GM19239 (cell line): ENCODE results near the gene NHLRC4.

Source experiments
- DNase-seq: peaks from one replicate; pipeline ENCODE4 v3.0.0; 2011; ENCODE audit warnings: low spot score; ENCODE audit not compliant: insufficient read length
- FAIRE-seq: peaks from 2 replicates; lab custom pipeline; 2011; peaks lifted over from hg19 to GRCh38; lab: Jason Lieb, UNC

Gene NHLRC4

DNA sequence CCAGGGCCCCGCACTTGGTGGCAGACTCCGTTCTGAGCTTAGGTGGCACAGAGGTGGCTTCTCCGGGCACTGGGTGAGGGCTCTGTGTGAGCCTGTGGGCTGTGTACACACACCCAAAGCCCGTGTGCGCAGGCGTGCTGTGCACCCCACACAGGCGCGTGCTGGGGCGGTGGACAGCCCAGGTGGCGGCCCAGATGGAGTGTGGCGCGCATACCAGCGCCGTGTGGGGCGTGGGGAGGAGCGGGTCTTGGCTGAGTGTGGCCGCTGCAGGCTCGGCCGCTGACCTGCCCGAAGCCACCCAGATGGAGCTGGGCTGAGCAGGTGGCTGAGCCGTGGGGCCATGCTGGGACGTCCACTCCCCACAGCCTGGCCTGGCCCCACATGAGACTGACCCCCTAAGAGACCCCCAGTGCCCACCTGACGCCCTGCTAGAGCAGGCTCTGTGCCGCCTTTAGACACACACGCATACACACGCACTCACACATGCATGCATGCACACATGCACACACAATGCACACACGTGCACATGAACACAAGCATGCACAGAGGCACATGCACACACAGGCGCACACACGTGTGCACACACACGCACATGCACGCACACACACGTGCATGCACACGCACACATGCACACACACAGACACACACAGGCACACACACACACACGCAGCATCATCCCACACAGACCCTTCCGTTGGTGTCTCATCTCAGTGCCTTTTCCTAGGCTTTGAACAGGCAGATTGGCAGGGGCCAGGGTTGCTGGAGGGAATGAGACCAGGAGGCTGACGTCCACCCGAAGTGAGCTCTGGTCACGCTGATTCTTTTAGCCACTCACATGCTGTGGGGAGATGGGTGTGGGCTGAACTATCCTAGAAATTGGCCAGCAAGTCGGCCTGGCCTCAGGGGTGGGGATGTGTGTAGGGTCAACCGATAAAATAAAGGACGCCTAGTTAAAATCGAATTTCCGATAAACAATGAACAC, 4.6 kb upstream of the NHLRC4 start:
- no peak for DNase-seq
- no peak for FAIRE-seq

GRCh38 chr16:563072-563644, 3.6 kb upstream of the NHLRC4 start:
- no peak for FAIRE-seq
- no peak for DNase-seq

DNA sequence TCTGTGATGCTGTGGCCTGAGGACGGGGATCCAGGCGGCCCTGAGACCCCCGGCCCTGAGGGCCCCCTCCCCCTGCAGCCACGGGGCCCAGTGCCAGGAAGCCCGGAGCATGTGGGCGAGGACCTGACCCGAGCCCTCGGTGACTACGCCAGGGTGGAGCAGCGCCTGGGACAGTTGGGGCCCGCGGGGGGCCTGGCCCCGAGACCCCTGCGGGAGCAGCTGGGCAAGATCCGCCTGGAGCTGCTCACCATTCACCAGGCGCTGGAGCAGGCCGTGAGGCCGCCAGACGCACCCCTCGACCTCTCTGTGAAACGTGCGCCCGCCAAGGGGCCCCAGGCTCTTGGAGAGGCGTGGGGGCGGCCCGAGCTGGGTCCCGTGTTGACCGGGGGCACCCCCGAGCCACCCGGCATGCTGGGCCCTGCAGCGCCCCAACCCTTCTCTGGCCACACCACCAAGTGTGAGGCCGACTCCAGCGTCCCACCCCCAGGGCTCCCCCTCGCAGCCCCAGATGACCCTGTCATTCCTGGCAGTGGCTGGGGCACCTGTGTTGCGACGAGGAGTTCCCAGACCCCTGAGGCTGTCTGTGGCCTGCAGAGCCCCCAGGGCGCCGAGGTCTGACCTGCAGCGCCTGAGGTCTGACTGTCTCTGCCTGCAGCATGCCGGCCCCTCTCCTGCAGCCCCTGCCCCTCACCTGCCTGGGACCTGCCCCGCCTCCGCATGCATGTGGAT, 2.0 kb upstream of the NHLRC4 start:
- no peak for DNase-seq
- no peak for FAIRE-seq

DNA sequence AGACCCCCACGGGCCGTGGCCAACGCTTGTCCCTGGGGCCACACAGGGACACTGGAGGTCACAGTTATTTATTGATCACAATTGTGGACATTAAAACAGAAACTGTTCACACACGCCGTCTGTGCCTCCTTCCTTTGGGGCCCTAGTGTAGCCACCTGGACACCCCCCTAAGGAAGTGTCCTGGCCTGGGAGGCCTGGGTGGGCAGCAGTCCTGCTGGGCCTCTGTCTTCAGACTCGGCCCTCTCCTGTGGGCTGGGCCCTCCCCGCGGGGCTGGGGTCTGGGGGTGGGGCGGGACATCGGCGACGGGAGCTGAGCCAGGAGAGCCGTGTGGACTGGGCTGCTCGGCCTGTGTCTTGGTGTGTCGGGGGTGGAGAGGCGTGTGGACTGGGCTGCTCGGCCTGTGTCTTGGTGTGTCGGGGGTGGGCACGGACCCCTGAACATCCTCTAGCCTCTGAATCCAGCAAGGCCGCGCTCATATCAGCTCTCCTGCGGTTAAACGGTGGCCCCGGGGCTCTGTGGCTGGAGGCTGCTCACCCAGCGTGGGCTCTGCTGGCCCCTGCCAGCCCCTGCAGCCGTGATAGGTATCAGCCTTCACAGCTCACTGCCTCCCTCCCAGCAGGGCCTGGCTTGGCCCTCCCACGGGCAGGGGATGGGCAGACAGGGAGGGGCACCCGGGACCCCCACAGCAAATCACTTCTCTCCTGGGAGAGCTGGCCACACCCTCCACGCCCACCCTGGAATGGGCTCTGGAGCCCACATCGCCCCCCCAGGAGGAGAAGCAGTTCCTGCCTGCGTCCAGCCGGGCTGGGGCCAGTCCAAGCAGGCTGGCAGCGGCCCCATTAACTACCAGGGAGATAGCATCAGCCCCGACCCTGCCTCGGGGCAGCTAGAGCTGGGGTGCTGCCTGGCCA, 1.1 kb upstream of the NHLRC4 start:
- FAIRE-seq (no peak), DNase-seq (no peak)

DNA sequence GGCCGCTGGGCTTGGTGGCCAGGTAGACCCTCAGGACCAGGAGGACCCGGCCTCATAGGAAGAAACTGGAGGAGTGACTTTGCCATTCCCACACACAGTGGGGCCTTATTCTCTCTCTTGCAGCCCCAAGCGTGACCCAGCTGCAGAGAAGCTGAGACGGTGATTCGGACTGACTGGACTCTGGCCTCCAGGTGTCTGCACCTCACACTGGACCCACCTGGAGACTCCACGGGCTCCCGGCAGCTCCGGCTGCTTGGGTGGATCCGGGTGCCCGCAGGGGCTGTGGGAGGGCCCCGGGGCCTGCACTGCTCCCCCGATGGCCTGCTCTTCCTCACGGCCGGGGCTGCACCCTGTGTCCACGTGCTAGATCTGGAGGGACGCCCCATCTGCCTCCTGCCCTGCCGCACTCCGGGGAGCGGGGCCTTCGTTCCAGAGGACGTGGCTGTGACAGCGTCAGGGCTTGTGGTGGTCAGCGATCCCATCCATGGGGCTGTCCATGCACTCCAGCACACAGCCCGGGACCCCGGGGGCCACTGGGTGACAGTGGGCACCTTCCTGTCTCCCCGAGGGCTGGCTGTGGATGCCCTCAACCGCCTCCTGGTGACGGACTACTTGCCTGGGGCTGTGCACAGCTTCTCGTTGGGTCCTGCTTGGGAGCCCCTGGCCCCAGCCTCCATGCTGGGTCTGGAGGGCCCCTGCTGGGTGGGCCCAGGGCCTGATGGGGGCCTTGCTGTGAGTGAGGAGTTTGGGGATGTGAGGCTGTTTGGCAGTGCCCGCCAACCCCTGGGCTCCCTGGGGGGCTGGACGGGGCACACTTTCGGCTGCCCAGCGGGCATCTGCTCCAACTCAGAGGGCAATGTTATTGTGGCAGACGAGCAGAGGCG, 810 bp downstream of the NHLRC4 start:
- FAIRE-seq (no peak), DNase-seq (no peak)

GRCh38 chr16:568401-569258, 1.8 kb downstream of the NHLRC4 start:
- FAIRE-seq (no peak), DNase-seq (no peak)

DNA sequence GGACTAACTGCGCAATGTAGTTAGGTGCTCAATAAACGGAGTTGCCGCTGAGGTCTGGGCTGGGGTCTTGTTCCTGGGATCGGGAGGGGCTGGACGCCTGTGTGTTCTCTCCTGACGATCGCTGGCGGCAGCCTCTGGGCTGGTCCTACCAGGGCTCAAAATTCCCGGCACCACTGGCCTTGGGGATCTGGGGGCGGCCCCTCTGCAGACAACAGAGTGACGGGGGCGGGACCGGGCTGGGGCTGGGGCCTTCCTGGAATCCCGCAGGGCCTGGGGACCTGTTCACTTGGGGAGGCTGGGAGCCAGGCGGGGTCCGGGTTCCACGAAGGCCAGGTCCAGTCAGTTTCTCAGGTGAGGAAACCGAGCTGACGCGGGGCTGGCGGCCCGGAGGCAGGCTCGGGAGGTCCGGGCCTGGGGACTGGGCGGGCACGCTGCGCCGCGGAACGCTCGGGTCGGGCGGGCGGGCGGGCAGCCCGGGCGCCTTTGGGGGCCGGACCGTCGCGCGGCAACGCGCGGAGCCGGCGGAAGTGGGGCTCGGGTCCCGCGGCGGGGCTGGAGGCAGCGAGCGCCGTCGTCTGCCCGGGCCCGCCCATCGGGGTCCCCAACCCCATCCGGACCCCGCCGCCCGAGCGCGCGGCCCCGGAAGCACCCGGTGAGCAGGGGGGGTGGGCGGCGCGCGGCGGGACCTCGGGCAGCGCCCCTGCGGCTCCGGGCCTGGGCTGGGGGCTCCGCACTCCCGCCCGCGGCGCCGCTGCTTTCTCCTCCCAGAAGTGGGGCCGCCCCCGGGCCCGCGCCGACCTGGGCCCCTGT, 2.8 kb downstream of the NHLRC4 start, which contains the start of gene PIGQ:
TSS of gene PIGQ (plus strand) at position 524 of the 810 bp plus-strand sequence. CDS start 4,107 bp downstream, outside the sequence.
- FAIRE-seq (no peak), DNase-seq (peak; percentile 96)

DNA sequence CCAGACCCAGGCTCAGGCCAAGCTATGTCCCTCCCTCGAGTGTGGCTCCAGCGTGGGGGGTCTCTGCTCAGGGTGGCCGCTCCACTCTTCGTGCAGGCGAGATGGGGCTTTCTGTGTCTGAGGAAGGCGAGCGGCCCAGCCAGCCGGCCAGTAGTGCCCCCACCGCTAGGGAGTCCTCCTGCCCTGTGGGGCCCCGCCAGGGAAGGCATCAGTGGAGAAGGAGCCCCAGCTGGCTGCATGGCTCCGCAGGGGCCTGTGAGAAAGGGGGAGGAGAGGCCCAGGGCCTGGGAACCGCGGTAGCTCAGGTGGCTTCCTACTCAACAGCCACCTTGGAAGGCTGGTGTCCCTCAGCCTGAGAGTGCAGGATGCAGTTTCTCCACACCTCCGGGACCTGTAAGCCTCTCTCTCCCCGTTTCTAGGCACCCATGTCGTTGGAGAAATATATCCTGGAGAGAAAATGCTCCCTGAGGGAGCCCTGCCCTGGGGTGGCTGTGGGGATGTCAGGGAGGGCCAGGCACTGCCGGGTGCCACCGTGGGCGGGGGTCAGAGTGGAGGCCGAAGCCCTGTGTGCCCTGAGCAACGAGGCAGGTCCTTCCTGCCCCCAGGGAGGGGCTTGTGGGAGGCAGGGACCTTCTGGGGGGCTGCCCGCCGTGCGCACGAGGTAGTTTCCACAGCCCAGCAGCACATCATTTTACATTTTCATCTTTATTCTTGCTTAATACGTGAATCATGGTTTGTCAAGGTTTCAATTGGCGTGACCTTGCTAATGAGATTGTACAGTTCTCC, 6.3 kb downstream of the NHLRC4 start:
- DNase-seq: no peak
- FAIRE-seq: no peak

- DNase-seq (no peak), FAIRE-seq (no peak)
Observed at GRCh38 chr16:574021-574760, 7.4 kb downstream of the NHLRC4 start.

DNA sequence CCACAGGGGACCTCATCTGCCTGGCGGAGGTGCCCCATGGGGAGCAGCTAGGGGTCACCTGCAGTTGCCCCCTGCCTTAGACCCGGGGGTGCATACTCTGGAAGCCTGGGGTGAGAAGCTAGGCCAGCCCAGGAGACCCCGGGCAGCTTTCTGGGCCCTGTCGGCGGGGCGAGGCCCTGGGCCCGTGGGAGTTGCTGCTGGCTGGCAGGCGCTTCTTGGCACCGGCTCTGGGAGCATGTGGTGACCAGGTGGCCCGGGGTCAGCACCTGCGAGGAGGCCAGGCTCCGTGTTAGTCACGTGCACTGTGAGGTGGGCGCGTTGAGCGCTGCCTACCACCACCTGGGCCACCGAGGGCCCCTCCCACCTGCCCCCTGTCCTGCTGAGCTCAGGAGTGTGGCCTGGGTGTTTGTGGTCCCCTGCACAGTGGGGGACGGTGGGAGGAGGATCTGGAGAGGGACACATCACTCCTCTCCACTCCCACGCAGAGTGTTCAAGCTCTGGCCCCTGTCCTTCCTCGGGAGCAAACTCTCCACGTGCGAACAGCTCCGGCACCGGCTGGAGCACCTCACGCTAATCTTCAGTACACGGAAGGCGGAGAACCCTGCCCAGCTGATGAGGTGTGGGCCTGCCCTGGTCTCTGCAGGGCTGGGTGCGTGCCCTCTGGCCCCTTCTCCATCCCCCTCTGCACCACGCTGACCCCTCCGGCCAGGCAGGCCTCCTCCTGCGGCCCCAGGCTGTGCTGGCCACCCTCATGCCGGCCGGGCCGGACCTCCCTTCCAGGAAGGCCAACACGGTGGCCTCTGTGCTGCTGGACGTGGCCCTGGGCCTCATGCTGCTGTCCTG, 8.8 kb downstream of the NHLRC4 start:
- FAIRE-seq (no peak), DNase-seq (no peak)

GRCh38 chr16:576197-576822, 9.5 kb downstream of the NHLRC4 start:
- FAIRE-seq: no peak
- no peak for DNase-seq

- DNase-seq (no peak), FAIRE-seq (no peak)
Observed at GRCh38 chr16:576823-577201, 10.0 kb downstream of the NHLRC4 start.

GRCh38 chr16:577796-578195, 11.0 kb downstream of the NHLRC4 start:
- FAIRE-seq: no peak
- no peak for DNase-seq

DNA sequence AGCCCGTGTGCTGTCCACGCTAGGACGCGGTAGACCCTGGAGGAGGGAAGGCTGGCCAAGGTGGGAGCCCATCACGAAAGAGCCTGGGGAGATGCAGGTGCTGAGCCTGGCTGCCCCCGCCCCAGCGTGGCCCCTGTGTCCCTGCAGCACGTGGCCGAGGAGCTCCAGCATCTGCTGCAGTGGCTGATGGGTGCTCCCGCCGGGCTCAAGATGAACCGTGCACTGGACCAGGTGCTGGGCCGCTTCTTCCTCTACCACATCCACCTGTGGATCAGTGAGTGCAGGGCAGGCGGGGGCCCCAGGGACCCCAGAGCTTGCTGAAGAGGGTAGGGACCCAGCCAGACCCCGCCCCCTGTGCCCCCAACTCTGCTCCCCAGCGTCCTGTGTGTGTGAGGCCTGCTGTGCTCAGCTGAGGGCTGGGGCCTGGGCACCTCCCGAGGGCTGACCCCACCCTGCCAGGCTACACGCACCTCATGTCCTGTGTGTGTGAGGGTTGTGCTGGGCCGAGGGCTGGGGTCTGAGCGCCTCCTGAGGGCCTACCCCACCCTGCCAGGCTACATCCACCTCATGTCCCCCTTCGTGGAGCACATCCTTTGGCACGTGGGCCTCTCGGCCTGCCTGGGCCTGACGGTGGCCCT, 11.5 kb downstream of the NHLRC4 start:
- DNase-seq (no peak), FAIRE-seq (no peak)
